Gastroesophageal sphincter (tissue), 3 donors: ENCODE results near the gene GMPR2.

ENCODE experiments used
- CTCF ChIP-seq, 4 experiments: fragments of 200-600 bp in 2 of 4; fragments of 450-650 bp in 2 of 4; sonication (generic) in 1 of 4; IDR thresholded peaks; one replicate each; pipeline ENCODE4 v1.5.1; 2017 to 2019; ENCODE audit warnings: antibody characterized with exemption in 4 of 4, mild to moderate bottlenecking in 2 of 4, moderate library complexity in 2 of 4
- POLR2A ChIP-seq, 2 donors: fragments of 450-650 bp; IDR thresholded peaks; one replicate each; pipeline ENCODE4 v1.6.1; 2017; ENCODE audit warnings: antibody characterized with exemption in 2 of 2, mild to moderate bottlenecking in 2 of 2, moderate library complexity in 1 of 2
- POLR2AphosphoS5 ChIP-seq: sonication (generic); formaldehyde crosslinking; IDR thresholded peaks from one replicate; pipeline ENCODE4 v1.6.1; 2017; ENCODE audit warnings: antibody characterized with exemption

- TF ChIP-seq CTCF (IDR thresholded peaks at IDR 0.05) (no peak), POLR2A (IDR thresholded peaks at IDR 0.05) (no peak), POLR2AphosphoS5 (no peak)
Observed at GRCh38 chr14:24272467-24272866, 39.7 kb downstream of the GMPR2 start.
